Measurements from ENCODE around the gene SBK3.
"Not testable (repeated sequence)": the region's sequence is repeated elsewhere in the genome, so short reads cannot be mapped to it uniquely, and the experiment has no call there.

The SBK3 gene

GRCh38 chr19:55516878-55517620, 28.3 kb downstream of the SBK3 start:
- peak; percentile 90 for DNase-seq (ENCODE audit: low spot score)

GRCh38 chr19:55508120-55508519, 37.2 kb downstream of the SBK3 start:
- no peak for DNase-seq (ENCODE audit: low spot score)

- no peak for DNase-seq (ENCODE audit: low spot score)
These were observed 40.4 kb downstream of the SBK3 start for GRCh38 chr19:55504981-55505380.

GRCh38 chr19:55504252-55504603, 41.1 kb downstream of the SBK3 start:
- no peak for DNase-seq (ENCODE audit: low spot score)

GRCh38 chr19:55503502-55504251, 41.7 kb downstream of the SBK3 start:
- peak; percentile 88 for DNase-seq (ENCODE audit: low spot score)

- no peak for DNase-seq (ENCODE audit: low spot score)
These were observed 42.2 kb downstream of the SBK3 start for GRCh38 chr19:55503157-55503501.

- DNase-seq (ENCODE audit: low spot score), result no peak
These were observed 43.0 kb downstream of the SBK3 start for GRCh38 chr19:55502197-55502952.

GRCh38 chr19:55500368-55500952, 44.9 kb downstream of the SBK3 start:
- no peak for DNase-seq (ENCODE audit: low spot score)

- no peak for DNase-seq (ENCODE audit: low spot score)
These were observed 47.0 kb downstream of the SBK3 start for GRCh38 chr19:55498246-55498840.

GRCh38 chr19:55497763-55498162, 47.6 kb downstream of the SBK3 start:
- DNase-seq (ENCODE audit: low spot score), result no peak

GRCh38 chr19:55496820-55497219, 48.5 kb downstream of the SBK3 start:
- DNase-seq (ENCODE audit: low spot score), result not testable (repeated sequence)

- no peak for DNase-seq (ENCODE audit: low spot score)
These were observed 49.5 kb downstream of the SBK3 start for GRCh38 chr19:55495646-55496349.

- peak; percentile 38 for DNase-seq (ENCODE audit: low spot score)
These were observed 51.1 kb downstream of the SBK3 start for GRCh38 chr19:55494172-55494761.

GRCh38 chr19:55493645-55494171, 51.6 kb downstream of the SBK3 start:
- no peak for DNase-seq (ENCODE audit: low spot score)

GRCh38 chr19:55493052-55493644, 52.2 kb downstream of the SBK3 start:
- DNase-seq (ENCODE audit: low spot score), result no peak

- DNase-seq (ENCODE audit: low spot score), result no peak
These were observed 52.9 kb downstream of the SBK3 start for GRCh38 chr19:55492362-55492944.

- DNase-seq (ENCODE audit: low spot score), result no peak
These were observed 53.6 kb downstream of the SBK3 start for GRCh38 chr19:55491546-55492360.
